Fibroblast of pulmonary artery (primary cell): ENCODE measurements around the gene TCEANC2.
A peak's percentile ranks its signal among the peaks of the same experiment; 100 is the strongest.
"Not testable (repeated sequence)": the region's sequence is repeated elsewhere in the genome, so short reads cannot be mapped to it uniquely, and the experiment has no call there.

Experiments used
- DNase-seq: peaks from one replicate; pipeline ENCODE4 v3.0.0-alpha.2; 2010; ENCODE audit warnings: low read depth
- H3K4me3 ChIP-seq: replicated peaks from 2 replicates; pipeline ENCODE4 v1.5.1; 2011; ENCODE audit warnings: low read depth, mild to moderate bottlenecking, control low read depth, low read length, moderate library complexity
- CTCF ChIP-seq: IDR thresholded peaks from 2 replicates; pipeline ENCODE4 v1.5.1; 2011; ENCODE audit warnings: mild to moderate bottlenecking, control low read depth, low read length, inconsistent platforms; ENCODE audit errors: missing control alignments

Gene TCEANC2

GRCh38 chr1:54016343-54017282 lies 36.8 kb upstream of the TCEANC2 start:
- no peak for TF ChIP-seq CTCF
- no peak overlapping the region for H3K4me3 ChIP-seq
- peak; percentile 11 for DNase-seq

- no peak for DNase-seq
Measured at GRCh38 chr1:54017979-54018378, 35.4 kb upstream of the TCEANC2 start, which contains the start of gene LDLRAD1. Gene LDLRAD1 (minus strand): TSS chr1:54018186. CDS start chr1:54018112, 74 bp downstream.

GRCh38 chr1:54018635-54019034 lies 34.8 kb upstream of the TCEANC2 start:
- H3K4me3 ChIP-seq: no peak overlapping the region
- no peak for TF ChIP-seq CTCF
- no peak for DNase-seq

More at GRCh38 chr1:54017979-54018378, 35.4 kb upstream of the TCEANC2 start, which contains the start of gene LDLRAD1:
- no peak for TF ChIP-seq CTCF
- H3K4me3 ChIP-seq: no peak within 1 kb of the TSS

- not testable (repeated sequence) for H3K4me3 ChIP-seq, DNase-seq
Measured at GRCh38 chr1:54019562-54020176, 33.7 kb upstream of the TCEANC2 start.

GRCh38 chr1:54024358-54024757 lies 29.1 kb upstream of the TCEANC2 start:
- TF ChIP-seq CTCF: no peak
- no peak for DNase-seq
- H3K4me3 ChIP-seq: no peak overlapping the region

GRCh38 chr1:54024811-54025210 lies 28.6 kb upstream of the TCEANC2 start:
- H3K4me3 ChIP-seq, DNase-seq: not testable (repeated sequence)

- no peak overlapping the region for H3K4me3 ChIP-seq
- no peak for TF ChIP-seq CTCF
- no peak for DNase-seq
Measured at GRCh38 chr1:54027848-54028247, 25.6 kb upstream of the TCEANC2 start.
